ENCODE data around the gene MGMT. TPM values are rescaled to one million over a fixed set of nuclear protein-coding genes. Genes with fewer than 3 reads are reported as not detected.

The MGMT gene
- total and polyA plus RNA-seq, 2 donors (not counting 1 experiment from before 2014, with no cell fraction given) = 1.9 to 29.1 TPM

DNA sequence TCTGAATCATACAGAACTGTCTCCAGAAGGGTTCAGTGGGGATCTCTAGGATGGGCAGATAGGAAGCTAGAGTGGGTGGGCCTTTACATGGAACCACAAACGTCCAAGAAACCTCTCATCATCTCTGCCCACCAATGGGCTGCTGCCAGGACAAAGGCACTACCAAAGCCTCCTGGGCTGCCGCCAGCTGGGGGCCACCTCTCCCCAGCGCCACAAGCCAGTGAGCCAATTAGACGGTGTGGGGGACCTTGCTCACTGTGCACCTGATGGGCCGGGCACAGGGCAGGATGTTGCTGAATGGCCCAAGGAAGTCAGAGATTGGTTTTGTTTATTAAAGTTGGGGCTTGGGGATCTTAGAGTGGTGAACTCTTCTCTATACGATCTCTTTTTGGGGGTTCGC is 242.1 kb downstream of the MGMT start:
- Histone ChIP-seq H3K9ac (ENCODE audit: insufficient read depth, low read length) (no peak overlapping the region), H2AFZ (ENCODE audit: low read length) (no peak overlapping the region), H3K4me2 (ENCODE audit: extremely low read depth, insufficient read depth, low read length) (no peak overlapping the region), H3K4me3 (replicated peaks in 1 of 4; ENCODE audit: control extremely low read depth in 1 of 4, insufficient read depth in 1 of 4, low read depth in 3 of 4, low read length in 4 of 4) (no peak overlapping the region), H3K79me2 (ENCODE audit: control insufficient read depth, insufficient read depth, low read length) (no peaks in the 10 kb centered on the region), H3K27me3 (ENCODE audit: control insufficient read depth, insufficient read depth, low read length) (no peaks in the 10 kb centered on the region), H3K36me3 (ENCODE audit: control insufficient read depth, insufficient read depth, low read length) (no peaks in the 10 kb centered on the region), H3K4me1 (ENCODE audit: control insufficient read depth, extremely low read depth, insufficient read depth, low read length) (no peaks in the 10 kb centered on the region), H3K9me3 (ENCODE audit: control insufficient read depth, insufficient read depth, low read depth, low read length) (no peaks in the 10 kb centered on the region), H4K20me1 (ENCODE audit: control insufficient read depth, extremely low read depth, insufficient read depth, low read length) (no peaks in the 10 kb centered on the region), H3K27ac (ENCODE audit: insufficient read depth, low read length) (no peak overlapping the region)
- DNase-seq (ENCODE audit: low read depth in 2 of 2) = no peak
- TF ChIP-seq EZH2 (IDR thresholded peaks at IDR 0.05; ENCODE audit: low read length, missing control alignments) = no peak
- TF ChIP-seq, protein P1, sequence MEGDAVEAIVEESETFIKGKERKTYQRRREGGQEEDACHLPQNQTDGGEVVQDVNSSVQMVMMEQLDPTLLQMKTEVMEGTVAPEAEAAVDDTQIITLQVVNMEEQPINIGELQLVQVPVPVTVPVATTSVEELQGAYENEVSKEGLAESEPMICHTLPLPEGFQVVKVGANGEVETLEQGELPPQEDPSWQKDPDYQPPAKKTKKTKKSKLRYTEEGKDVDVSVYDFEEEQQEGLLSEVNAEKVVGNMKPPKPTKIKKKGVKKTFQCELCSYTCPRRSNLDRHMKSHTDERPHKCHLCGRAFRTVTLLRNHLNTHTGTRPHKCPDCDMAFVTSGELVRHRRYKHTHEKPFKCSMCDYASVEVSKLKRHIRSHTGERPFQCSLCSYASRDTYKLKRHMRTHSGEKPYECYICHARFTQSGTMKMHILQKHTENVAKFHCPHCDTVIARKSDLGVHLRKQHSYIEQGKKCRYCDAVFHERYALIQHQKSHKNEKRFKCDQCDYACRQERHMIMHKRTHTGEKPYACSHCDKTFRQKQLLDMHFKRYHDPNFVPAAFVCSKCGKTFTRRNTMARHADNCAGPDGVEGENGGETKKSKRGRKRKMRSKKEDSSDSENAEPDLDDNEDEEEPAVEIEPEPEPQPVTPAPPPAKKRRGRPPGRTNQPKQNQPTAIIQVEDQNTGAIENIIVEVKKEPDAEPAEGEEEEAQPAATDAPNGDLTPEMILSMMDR (conservative IDR thresholded peaks at IDR 0.05 in 1 of 2, IDR thresholded peaks at IDR 0.05 in 1 of 2; ENCODE audit: low read depth in 1 of 2, low read length in 2 of 2) = no peak

DNA sequence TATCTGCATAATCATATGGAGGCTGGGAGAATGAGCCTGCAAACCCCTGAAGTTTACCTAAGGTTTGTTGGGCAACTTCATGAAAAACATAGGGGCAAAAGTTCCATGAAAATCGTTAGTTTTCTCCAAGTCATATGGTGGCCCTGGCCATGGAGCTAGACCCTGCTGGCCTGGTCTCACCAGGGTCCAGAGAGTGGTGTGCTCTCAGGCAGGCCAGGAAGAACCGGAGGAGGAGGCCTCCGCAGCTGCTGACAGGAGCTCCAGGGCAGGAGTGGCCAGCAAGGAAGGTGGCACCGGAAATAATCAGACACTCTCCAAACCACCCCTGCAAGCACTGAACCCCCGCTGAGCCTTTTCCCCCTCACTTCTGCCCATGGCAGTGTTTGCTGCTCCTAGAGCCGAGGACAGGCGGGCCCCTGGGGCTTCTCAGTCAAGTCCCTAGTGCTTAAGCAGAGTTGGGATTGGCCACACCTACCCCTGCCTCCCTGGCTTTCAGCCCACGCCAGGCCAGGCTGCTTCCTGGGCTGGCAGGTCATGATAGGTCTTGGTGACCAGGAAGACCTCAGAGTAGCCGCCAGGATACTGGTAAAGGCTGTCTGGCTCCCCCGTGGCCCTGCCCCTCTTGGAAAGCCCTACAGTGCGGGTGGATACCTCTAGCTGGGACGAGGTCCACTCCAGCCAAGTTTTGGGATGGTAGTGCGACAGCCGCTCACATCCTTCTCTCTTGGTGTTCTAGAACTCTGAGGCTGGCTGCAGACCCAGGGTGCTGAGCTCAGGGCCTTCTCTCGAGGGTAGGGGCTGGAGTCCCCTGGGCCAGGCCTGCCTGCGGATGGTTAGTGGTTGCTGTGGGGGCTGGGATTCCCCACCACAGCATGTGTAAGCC is 242.8 kb downstream of the MGMT start:
- Histone ChIP-seq H3K27me3 (ENCODE audit: control insufficient read depth, insufficient read depth, low read length) (no peaks in the 10 kb centered on the region), H4K20me1 (ENCODE audit: control insufficient read depth, extremely low read depth, insufficient read depth, low read length) (no peaks in the 10 kb centered on the region), H3K79me2 (ENCODE audit: control insufficient read depth, insufficient read depth, low read length) (no peaks in the 10 kb centered on the region), H3K27ac (ENCODE audit: insufficient read depth, low read length) (no peak overlapping the region), H3K4me1 (ENCODE audit: control insufficient read depth, extremely low read depth, insufficient read depth, low read length) (no peaks in the 10 kb centered on the region), H3K36me3 (ENCODE audit: control insufficient read depth, insufficient read depth, low read length) (no peaks in the 10 kb centered on the region), H2AFZ (ENCODE audit: low read length) (no peak overlapping the region), H3K9me3 (ENCODE audit: control insufficient read depth, insufficient read depth, low read depth, low read length) (no peaks in the 10 kb centered on the region), H3K4me2 (ENCODE audit: extremely low read depth, insufficient read depth, low read length) (no peak overlapping the region), H3K9ac (ENCODE audit: insufficient read depth, low read length) (no peak overlapping the region), H3K4me3 (replicated peaks in 1 of 4; ENCODE audit: control extremely low read depth in 1 of 4, insufficient read depth in 1 of 4, low read depth in 3 of 4, low read length in 4 of 4) (no peak overlapping the region)
- no peak for TF ChIP-seq EZH2 (IDR thresholded peaks at IDR 0.05; ENCODE audit: low read length, missing control alignments)
- TF ChIP-seq, protein P1 (conservative IDR thresholded peaks at IDR 0.05 in 1 of 2, IDR thresholded peaks at IDR 0.05 in 1 of 2; ENCODE audit: low read depth in 1 of 2, low read length in 2 of 2) = no peak
- no peak for DNase-seq (ENCODE audit: low read depth in 2 of 2)

DNA sequence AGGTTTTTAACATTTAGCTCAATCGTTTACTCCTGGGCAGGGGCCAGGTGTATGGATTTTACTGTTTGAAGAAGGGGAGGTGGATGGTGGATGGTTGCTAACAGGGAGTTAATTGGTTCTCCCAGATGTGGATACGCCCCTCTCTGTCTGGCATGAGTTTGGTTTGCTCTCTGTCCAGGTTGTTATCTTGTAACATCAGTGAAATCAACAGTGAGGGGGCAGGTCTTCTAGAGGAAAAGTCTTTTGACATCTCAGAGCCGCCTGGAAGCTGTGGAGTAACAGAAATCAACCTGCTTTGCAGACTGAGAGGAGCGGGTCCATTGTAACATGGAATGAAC is 243.4 kb downstream of the MGMT start:
- no peaks in the 10 kb centered on the region for H3K79me2 ChIP-seq (ENCODE audit: control insufficient read depth, insufficient read depth, low read length)
- H3K4me3 ChIP-seq (replicated peaks in 1 of 4; ENCODE audit: control extremely low read depth in 1 of 4, insufficient read depth in 1 of 4, low read depth in 3 of 4, low read length in 4 of 4) = no peak overlapping the region
- H3K4me2 ChIP-seq (ENCODE audit: extremely low read depth, insufficient read depth, low read length) = no peak overlapping the region
- H3K4me1 ChIP-seq (ENCODE audit: control insufficient read depth, extremely low read depth, insufficient read depth, low read length) = no peaks in the 10 kb centered on the region
- no peak overlapping the region for H3K9ac ChIP-seq (ENCODE audit: insufficient read depth, low read length)
- TF ChIP-seq, protein P1 (conservative IDR thresholded peaks at IDR 0.05 in 1 of 2, IDR thresholded peaks at IDR 0.05 in 1 of 2; ENCODE audit: low read depth in 1 of 2, low read length in 2 of 2) = no peak
- TF ChIP-seq EZH2 (IDR thresholded peaks at IDR 0.05; ENCODE audit: low read length, missing control alignments) = no peak
- H4K20me1 ChIP-seq (ENCODE audit: control insufficient read depth, extremely low read depth, insufficient read depth, low read length) = no peaks in the 10 kb centered on the region
- no peak overlapping the region for H3K27ac ChIP-seq (ENCODE audit: insufficient read depth, low read length)
- no peaks in the 10 kb centered on the region for H3K36me3 ChIP-seq (ENCODE audit: control insufficient read depth, insufficient read depth, low read length)
- H2AFZ ChIP-seq (ENCODE audit: low read length) = no peak overlapping the region
- H3K27me3 ChIP-seq (ENCODE audit: control insufficient read depth, insufficient read depth, low read length) = no peaks in the 10 kb centered on the region
- H3K9me3 ChIP-seq (ENCODE audit: control insufficient read depth, insufficient read depth, low read depth, low read length) = no peaks in the 10 kb centered on the region
- DNase-seq (ENCODE audit: low read depth in 2 of 2) = no peak

Data from fibroblast of lung (primary cell).